IMR-90 (cell line): ENCODE results near the gene FAM110D. TPM values are rescaled to one million over a fixed set of nuclear protein-coding genes. Genes with fewer than 3 reads are reported as not detected.

Experiments used
- ATAC-seq: fragments of 200-7000 bp; cut with Tn5 transposase; 2 replicates; pipeline ENCODE4 v1.9.1; 2020; ENCODE audit warnings: low read depth, mild to moderate bottlenecking, moderate library complexity
- BruUV-seq: library from RNA; stranded (reverse); fragments of 400-500 nt; replicated peaks from 2 replicates; lab custom pipeline; 2021; lab: Mats Ljungman, UMichigan
- CTCF ChIA-PET: fragments of 300-600 bp; formaldehyde crosslinking; extraction: SDS; loops from one replicate; lab custom pipeline; 2021; ENCODE audit warnings: antibody characterized with exemption; lab: Yijun Ruan, JAX
- POLR2A ChIA-PET: fragments of 300-600 bp; sonication (Branson Sonifier 250); formaldehyde crosslinking; loops from one replicate; lab custom pipeline; 2022; ENCODE audit warnings: antibody characterized with exemption; ENCODE audit not compliant: unreplicated experiment; lab: Charles Lee
- DNase-seq: peaks from one replicate; pipeline ENCODE4 v3.0.0; 2013
- H2AFZ ChIP-seq: replicated peaks from 2 replicates; pipeline ENCODE3; 2013; ENCODE audit warnings: low read length, mild to moderate bottlenecking; ENCODE audit not compliant: poor library complexity
- H2AK5ac ChIP-seq: 2 replicates; pipeline ENCODE4 v1.6.1; 2013; ENCODE audit warnings: low read depth, low read length, inconsistent platforms
- H2AK9ac ChIP-seq: replicated peaks from 2 replicates; pipeline ENCODE3; 2013; ENCODE audit warnings: mild to moderate bottlenecking, low read depth, low read length, moderate library complexity; ENCODE audit not compliant: poor library complexity
- H2BK120ac ChIP-seq: 2 replicates; pipeline ENCODE4 v1.6.1; 2013; ENCODE audit warnings: low read depth, low read length, inconsistent platforms
- H2BK15ac ChIP-seq: 3 replicates; pipeline ENCODE4 v1.6.1; 2013; ENCODE audit warnings: low read depth, low read length, inconsistent platforms
- H2BK20ac ChIP-seq: 2 replicates; pipeline ENCODE4 v1.6.1; 2013; ENCODE audit warnings: low read depth, mild to moderate bottlenecking, inconsistent platforms, low read length, moderate library complexity
- H2BK5ac ChIP-seq: 2 replicates; pipeline ENCODE4 v1.6.1; 2013; ENCODE audit warnings: mild to moderate bottlenecking, low read depth, low read length, inconsistent platforms; ENCODE audit not compliant: poor library complexity, severe bottlenecking
- H3K14ac ChIP-seq: replicated peaks from 2 replicates; pipeline ENCODE4 v1.6.1; 2013; ENCODE audit warnings: low read depth, low read length, inconsistent platforms
- H3K18ac ChIP-seq: 2 replicates; pipeline ENCODE4 v1.6.1; 2013; ENCODE audit warnings: low read depth, low read length, control low read depth
- H3K23ac ChIP-seq: 2 replicates; pipeline ENCODE4 v1.6.1; 2013; ENCODE audit warnings: low read depth, low read length, inconsistent platforms
- H3K27ac ChIP-seq: 2 replicates; pipeline ENCODE4 v1.5.1; 2013; ENCODE audit warnings: mild to moderate bottlenecking, control low read depth, low read length; ENCODE audit not compliant: insufficient read depth
- H3K27me3 ChIP-seq: 2 replicates; pipeline ENCODE4 v1.6.1; 2013; ENCODE audit warnings: low read length; ENCODE audit not compliant: control insufficient read depth, insufficient read depth
- H3K36me3 ChIP-seq: 2 replicates; pipeline ENCODE4 v1.6.1; 2013; ENCODE audit warnings: low read length, mixed read lengths; ENCODE audit not compliant: control insufficient read depth, insufficient read depth
- H3K4ac ChIP-seq: 2 replicates; pipeline ENCODE4 v1.6.1; 2013; ENCODE audit warnings: low read depth, low read length, inconsistent platforms
- H3K4me1 ChIP-seq: 2 replicates; pipeline ENCODE4 v1.6.1; 2013; ENCODE audit warnings: low read length, mixed read lengths; ENCODE audit not compliant: control insufficient read depth, insufficient read depth
- H3K4me2 ChIP-seq: 2 replicates; pipeline ENCODE4 v1.6.1; 2013; ENCODE audit warnings: low read depth, mild to moderate bottlenecking, control low read depth, low read length, moderate library complexity
- H3K4me3 ChIP-seq: 2 replicates; pipeline ENCODE4 v1.5.1; 2013; ENCODE audit warnings: low read depth, mild to moderate bottlenecking, control low read depth, low read length, moderate library complexity; ENCODE audit not compliant: insufficient read depth
- H3K56ac ChIP-seq: 2 replicates; pipeline ENCODE4 v1.6.1; 2013; ENCODE audit warnings: low read length, inconsistent platforms; ENCODE audit not compliant: insufficient read depth; ENCODE audit errors: extremely low read depth
- H3K79me1 ChIP-seq, 2 experiments: 2 replicates each; pipeline ENCODE4 v1.6.1; 2013; ENCODE audit warnings: low read length in 2 of 2, inconsistent platforms in 1 of 2, low read depth in 1 of 2
- H3K9ac ChIP-seq: 2 replicates; pipeline ENCODE4 v1.6.1; 2013; ENCODE audit warnings: low read depth, low read length, control low read depth
- H3K9me1 ChIP-seq: 2 replicates; pipeline ENCODE4 v1.6.1; 2013; ENCODE audit warnings: low read length, inconsistent platforms; ENCODE audit not compliant: insufficient read depth
- H3K9me3 ChIP-seq: 2 replicates; pipeline ENCODE4 v1.6.1; 2013; ENCODE audit warnings: low read length; ENCODE audit not compliant: control insufficient read depth, insufficient read depth
- H4K20me1 ChIP-seq: 2 replicates; pipeline ENCODE4 v1.6.1; 2013; ENCODE audit warnings: low read length, inconsistent platforms; ENCODE audit not compliant: insufficient read depth
- H4K5ac ChIP-seq: 2 replicates; pipeline ENCODE4 v1.6.1; 2013; ENCODE audit warnings: mild to moderate bottlenecking, low read depth, low read length, control low read depth
- H4K8ac ChIP-seq, 2 experiments: 2 replicates each; pipeline ENCODE4 v1.6.1; 2013; ENCODE audit warnings: low read depth in 2 of 2, low read length in 2 of 2, control low read depth in 1 of 2, inconsistent platforms in 1 of 2
- H4K91ac ChIP-seq: 2 replicates; pipeline ENCODE4 v1.6.1; 2013; ENCODE audit warnings: low read depth, low read length, inconsistent platforms; ENCODE audit not compliant: insufficient read depth
- BHLHE40 ChIP-seq: fragments of 150-350 bp; IDR thresholded peaks from 2 replicates; pipeline ENCODE4 v1.6.1; 2016; ENCODE audit warnings: mild to moderate bottlenecking, low read depth, low read length
- CEBPB ChIP-seq: IDR thresholded peaks from 2 replicates; pipeline ENCODE4 v1.6.1; 2012; ENCODE audit warnings: low read depth, low read length, improper control_type of control experiment
- POLR2A ChIP-seq: IDR thresholded peaks from 2 replicates; pipeline ENCODE4 v1.6.1; 2012; ENCODE audit warnings: mild to moderate bottlenecking, low read depth, low read length
- WGBS, 2 experiments: methylation state at CpG; one replicate each; pipeline versions ENCODE4 v1.1.5 to v1.1.7; 2013; ENCODE audit warnings: missing lambda C conversion rate in 2 of 2; ENCODE audit not compliant: insufficient read length in 1 of 2; ENCODE audit errors: extremely low coverage in 2 of 2; 5-methylcytosine and 5-hydroxymethylcytosine counted together
- dilution Hi-C: fragments of 300-500 bp; cut with HindIII; formaldehyde crosslinking; loops from one replicate; pipeline ENCODE4 v1.14.3; 2018; ENCODE audit warnings: low sequenced_read_pairs; ENCODE audit not compliant: unreplicated experiment
- in situ Hi-C: fragments of 300-500 bp; cut with MboI; formaldehyde crosslinking; loops from 3 replicates; pipeline ENCODE4 v1.14.3; 2019; ENCODE audit warnings: low sequenced_read_pairs, inconsistent platforms, mixed read lengths
- intact Hi-C: fragments of 100-400 bp; cut with micrococcal nuclease; formaldehyde crosslinking; loops from 2 replicates; pipeline ENCODE4 v1.10.0; 2022
- polyA plus RNA-seq, 3 experiments: library from polyadenylated mRNA; depleted of rRNA; stranded (reverse); fragments of >200 nt; gene quantifications; 2 replicates each; pipeline ENCODE4 v1.2.3, GENCODE V29; 2012; ENCODE audit warnings: low replicate concordance in 1 of 3
- total RNA-seq: library from RNA; depleted of rRNA; stranded (reverse); fragments of >200 nt; gene quantifications from 2 replicates; pipeline ENCODE4 v1.2.3, GENCODE V29; 2012
- TF ChIP-seq, protein P1 (sequence below): conservative IDR thresholded peaks from 2 replicates; pipeline ENCODE4 v1.5.1; 2012; ENCODE audit warnings: mild to moderate bottlenecking, low read depth, low read length, improper control_type of control experiment

Gene FAM110D
- total and polyA plus RNA-seq, 2 of the 4 experiments (the other 2 are of a cell fraction): not detected

DNA sequence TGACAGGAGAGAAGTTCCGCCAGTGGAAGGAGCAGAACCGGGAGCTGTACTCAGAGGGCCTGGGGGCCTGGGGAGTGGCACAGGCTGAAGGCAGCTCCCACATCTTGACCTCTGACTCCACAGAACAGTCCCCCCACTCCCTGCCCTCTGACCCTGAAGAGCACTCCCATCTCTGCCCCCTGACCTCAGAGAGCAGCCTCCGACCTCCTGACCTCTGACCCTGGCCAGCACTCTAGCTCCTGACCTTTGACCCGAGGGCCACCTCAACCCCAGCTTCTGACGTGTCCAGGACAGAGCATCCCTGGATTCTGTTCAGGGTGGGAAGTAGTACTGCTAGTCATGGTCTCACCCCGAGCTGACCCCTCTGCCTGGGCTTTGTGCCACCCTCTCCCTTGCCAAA is 30.5 kb downstream of the FAM110D start:
- in situ Hi-C loops (no loop called here), intact Hi-C loops (no loop called here), dilution Hi-C loops (no loop called here)
- Histone ChIP-seq H4K5ac (no peak overlapping the region), H3K27me3 (peaks cover 16% of the 10 kb centered on the region), H2AFZ (no peak overlapping the region), H2BK5ac (no peak overlapping the region), H3K9me1 (no peaks in the 10 kb centered on the region), H3K56ac (no peak overlapping the region), H3K4me3 (no peak overlapping the region), H3K4me1 (no peaks in the 10 kb centered on the region), H3K9ac (no peak overlapping the region), H3K23ac (no peak overlapping the region), H2AK5ac (no peak overlapping the region), H3K4ac (no peak overlapping the region), H2BK20ac (no peak overlapping the region), H3K36me3 (no peaks in the 10 kb centered on the region), H2BK15ac (no peak overlapping the region), H4K8ac (no peak overlapping the region), H3K18ac (no peak overlapping the region), H3K14ac (no peak overlapping the region), H4K91ac (no peak overlapping the region), H4K20me1 (no peaks in the 10 kb centered on the region), H3K9me3 (no peaks in the 10 kb centered on the region), H2BK120ac (no peak overlapping the region), H2AK9ac (no peak overlapping the region), H3K4me2 (no peak overlapping the region), H3K79me1 (no peaks in the 10 kb centered on the region), H3K27ac (no peak overlapping the region)
- ChIA-PET CTCF (interaction anchor here (1.1 kb wide), 1 partner anchor 90 kb away, joined by 3 read pairs; no protein-coding TSS in a partner anchor), POLR2A (interaction anchor here (0.7 kb wide), 1 partner anchor 22 kb away, joined by 5 read pairs; no protein-coding TSS in a partner anchor)
- no TSS peak for BruUV-seq
- ATAC-seq (no peak), DNase-seq (no peak)
- TF ChIP-seq, protein P1, sequence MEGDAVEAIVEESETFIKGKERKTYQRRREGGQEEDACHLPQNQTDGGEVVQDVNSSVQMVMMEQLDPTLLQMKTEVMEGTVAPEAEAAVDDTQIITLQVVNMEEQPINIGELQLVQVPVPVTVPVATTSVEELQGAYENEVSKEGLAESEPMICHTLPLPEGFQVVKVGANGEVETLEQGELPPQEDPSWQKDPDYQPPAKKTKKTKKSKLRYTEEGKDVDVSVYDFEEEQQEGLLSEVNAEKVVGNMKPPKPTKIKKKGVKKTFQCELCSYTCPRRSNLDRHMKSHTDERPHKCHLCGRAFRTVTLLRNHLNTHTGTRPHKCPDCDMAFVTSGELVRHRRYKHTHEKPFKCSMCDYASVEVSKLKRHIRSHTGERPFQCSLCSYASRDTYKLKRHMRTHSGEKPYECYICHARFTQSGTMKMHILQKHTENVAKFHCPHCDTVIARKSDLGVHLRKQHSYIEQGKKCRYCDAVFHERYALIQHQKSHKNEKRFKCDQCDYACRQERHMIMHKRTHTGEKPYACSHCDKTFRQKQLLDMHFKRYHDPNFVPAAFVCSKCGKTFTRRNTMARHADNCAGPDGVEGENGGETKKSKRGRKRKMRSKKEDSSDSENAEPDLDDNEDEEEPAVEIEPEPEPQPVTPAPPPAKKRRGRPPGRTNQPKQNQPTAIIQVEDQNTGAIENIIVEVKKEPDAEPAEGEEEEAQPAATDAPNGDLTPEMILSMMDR: no peak
- no peak for TF ChIP-seq BHLHE40
- TF ChIP-seq CEBPB: no peak
- TF ChIP-seq POLR2A: no peak
- 83% methylated on average over 3 of the region's 6 CpGs; no CpG with 5 or more reads in 1 of the 2 experiments for WGBS, 2 experiments
